NCI-H146 treated with DMSO at 0.1 percent for 48 hours (cell line): ENCODE results near the gene CYP46A1.

Experiments used
- DNase-seq: peaks from one replicate; lab custom pipeline; 2025; ENCODE audit not compliant: unreplicated experiment; lab: John Stamatoyannopoulos, UW

CYP46A1 gene

GRCh38 chr14:99727096-99727870 is 43.2 kb downstream of the CYP46A1 start:
- no peak for DNase-seq

- no peak for DNase-seq
Measured at GRCh38 chr14:99728231-99728920, 44.3 kb downstream of the CYP46A1 start.

- DNase-seq: no peak
Measured at GRCh38 chr14:99728981-99729451, 44.9 kb downstream of the CYP46A1 start.

GRCh38 chr14:99729991-99730875 is 46.1 kb downstream of the CYP46A1 start:
- peak; percentile 11 for DNase-seq

- no peak for DNase-seq
Measured at GRCh38 chr14:99730876-99731546, 46.9 kb downstream of the CYP46A1 start.

- no peak for DNase-seq
Measured at GRCh38 chr14:99731547-99732435, 47.7 kb downstream of the CYP46A1 start.

GRCh38 chr14:99732436-99733210 is 48.5 kb downstream of the CYP46A1 start:
- DNase-seq: no peak

GRCh38 chr14:99733211-99733539 is 49.1 kb downstream of the CYP46A1 start:
- DNase-seq: no peak

- DNase-seq: no peak
Measured at GRCh38 chr14:99733540-99734405, 49.7 kb downstream of the CYP46A1 start.

- DNase-seq: no peak
Measured at GRCh38 chr14:99734406-99735051, 50.4 kb downstream of the CYP46A1 start.

GRCh38 chr14:99735189-99736135 is 51.4 kb downstream of the CYP46A1 start:
- DNase-seq: no peak

- DNase-seq: no peak
Measured at GRCh38 chr14:99736603-99737371, 52.7 kb downstream of the CYP46A1 start.

- no peak for DNase-seq
Measured at GRCh38 chr14:99737451-99737951, 53.4 kb downstream of the CYP46A1 start.

GRCh38 chr14:99737956-99738667 is 54.0 kb downstream of the CYP46A1 start:
- DNase-seq: no peak

- no peak for DNase-seq
Measured at GRCh38 chr14:99740411-99740810, 56.3 kb downstream of the CYP46A1 start.
